Endothelial cell of umbilical vein (primary cell): ENCODE results near the gene SCN4A. TPM values are rescaled to one million over a fixed set of nuclear protein-coding genes. Genes with fewer than 3 reads are reported as not detected.

Experiments used
- BruUV-seq: library from RNA; stranded (reverse); fragments of 400-500 nt; replicated peaks from 2 replicates; lab custom pipeline; 2021; lab: Mats Ljungman, UMichigan
- CTCF ChIA-PET: fragments of 300-600, 350-600 bp; sonication (Branson Sonifier 250); formaldehyde crosslinking; loops from one replicate; lab custom pipeline; 2021; ENCODE audit warnings: antibody characterized with exemption, inconsistent platforms; lab: Charles Lee
- POLR2A ChIA-PET: fragments of 300-600, 350-600 bp; sonication (Branson Sonifier 250); formaldehyde crosslinking; loops from one replicate; lab custom pipeline; 2021; ENCODE audit warnings: antibody characterized with exemption, inconsistent platforms; lab: Charles Lee
- DNase-seq: peaks from one replicate; pipeline ENCODE4 v3.0.0-alpha.2; 2011; ENCODE audit warnings: low read depth, low spot score
- FAIRE-seq: peaks from 2 replicates; lab custom pipeline; 2011; peaks lifted over from hg19 to GRCh38; lab: Jason Lieb, UNC
- H2AFZ ChIP-seq: 2 replicates; pipeline ENCODE4 v1.6.0; 2012; ENCODE audit warnings: low read depth, low read length, control low read depth, inconsistent platforms
- H3K27ac ChIP-seq: 2 replicates; pipeline ENCODE4 v1.5.1; 2011; ENCODE audit warnings: low read depth, mild to moderate bottlenecking, control low read depth, low read length, moderate library complexity; ENCODE audit not compliant: insufficient read depth
- H3K27me3 ChIP-seq, 2 experiments: 2 replicates each; pipeline versions ENCODE4 v1.6.0 to v1.6.1; 2011; ENCODE audit warnings: low read length in 2 of 2, mixed read lengths in 1 of 2; ENCODE audit not compliant: control insufficient read depth in 2 of 2, insufficient read depth in 2 of 2
- H3K36me3 ChIP-seq, 2 experiments: 2 replicates in 1 of 2; 3 replicates in 1 of 2; pipeline ENCODE4 v1.5.1; 2011; ENCODE audit warnings: low read length in 2 of 2, mild to moderate bottlenecking in 1 of 2, moderate library complexity in 1 of 2; ENCODE audit not compliant: control insufficient read depth in 2 of 2, insufficient read depth in 2 of 2; ENCODE audit errors: extremely low read depth in 1 of 2
- H3K4me1 ChIP-seq: 3 replicates; pipeline ENCODE4 v1.5.1; 2011; ENCODE audit warnings: mild to moderate bottlenecking, low read length; ENCODE audit not compliant: control insufficient read depth, insufficient read depth; ENCODE audit errors: extremely low read depth
- H3K4me2 ChIP-seq: 2 replicates; pipeline ENCODE4 v1.6.1; 2011; ENCODE audit warnings: low read length, control low read depth, mixed read lengths; ENCODE audit not compliant: insufficient read depth
- H3K4me3 ChIP-seq, 3 experiments: fragments of 200-600 bp in 1 of 3; sonication (generic), shearing (Covaris generic) in 1 of 3; replicated peaks in 1 of 3; 2 replicates each; pipeline ENCODE4 v1.5.1; 2011 to 2016; ENCODE audit warnings: control low read depth in 3 of 3, low read length in 3 of 3, mild to moderate bottlenecking in 2 of 3, inconsistent platforms in 1 of 3, low read depth in 1 of 3, moderate library complexity in 1 of 3; ENCODE audit not compliant: insufficient read depth in 1 of 3
- H3K79me2 ChIP-seq: 2 replicates; pipeline ENCODE4 v1.6.0; 2012; ENCODE audit warnings: low read length, inconsistent platforms; ENCODE audit not compliant: control insufficient read depth, insufficient read depth
- H3K9ac ChIP-seq: replicated peaks from 2 replicates; pipeline ENCODE3; 2011; ENCODE audit warnings: low read length, control low read depth; ENCODE audit not compliant: insufficient read depth; ENCODE audit errors: extremely low read depth
- H3K9me1 ChIP-seq: replicated peaks from 3 replicates; pipeline ENCODE4 v1.6.0; 2011; ENCODE audit warnings: mild to moderate bottlenecking, low read length; ENCODE audit not compliant: control insufficient read depth, insufficient read depth; ENCODE audit errors: extremely low read depth
- H3K9me3 ChIP-seq: replicated peaks from 2 replicates; pipeline ENCODE4 v1.5.1; 2012; ENCODE audit warnings: low read length, inconsistent platforms; ENCODE audit not compliant: control insufficient read depth, insufficient read depth
- H4K20me1 ChIP-seq: replicated peaks from 2 replicates; pipeline ENCODE3; 2011; ENCODE audit warnings: mild to moderate bottlenecking, low read length; ENCODE audit not compliant: control insufficient read depth, insufficient read depth; ENCODE audit errors: extremely low read depth
- EZH2 ChIP-seq: IDR thresholded peaks from 2 replicates; pipeline ENCODE4 v1.6.1; 2012; ENCODE audit warnings: borderline replicate concordance, low read depth, mild to moderate bottlenecking, moderate library complexity, low read length, inconsistent platforms; ENCODE audit not compliant: severe bottlenecking
- FOS ChIP-seq: IDR thresholded peaks from 2 replicates; pipeline ENCODE4 v1.6.1; 2011; ENCODE audit warnings: mild to moderate bottlenecking, low read length, moderate library complexity, borderline replicate concordance; ENCODE audit not compliant: insufficient read depth
- GATA2 ChIP-seq: IDR thresholded peaks from 2 replicates; pipeline ENCODE4 v1.7.0; 2011; ENCODE audit warnings: low read depth, mild to moderate bottlenecking, moderate library complexity, mixed read lengths, low read length; ENCODE audit not compliant: insufficient read length, insufficient read depth
- JUN ChIP-seq: IDR thresholded peaks from 2 replicates; pipeline ENCODE4 v1.6.1; 2011; ENCODE audit warnings: borderline replicate concordance, low read depth; ENCODE audit not compliant: insufficient read length, insufficient read depth
- MYC ChIP-seq: IDR thresholded peaks from one replicate; pipeline ENCODE4 v1.6.1; 2011; ENCODE audit warnings: mild to moderate bottlenecking, low read depth, low read length
- POLR2A ChIP-seq: IDR thresholded peaks from 2 replicates; pipeline ENCODE4 v1.6.1; 2012; ENCODE audit warnings: low read depth, mild to moderate bottlenecking, control low read depth, low read length
- POLR2AphosphoS5 ChIP-seq: IDR thresholded peaks from 2 replicates; pipeline ENCODE4 v1.6.1; 2012; ENCODE audit warnings: low read depth, mild to moderate bottlenecking, control low read depth, low read length, moderate library complexity; ENCODE audit not compliant: insufficient read depth
- dilution Hi-C: fragments of 300-500 bp; cut with MboI; formaldehyde crosslinking; loops from one replicate; pipeline ENCODE4 v1.15.0; 2019; ENCODE audit warnings: low sequenced_read_pairs; ENCODE audit not compliant: extremely low pct_ligation_motif_present
- intact Hi-C: fragments of 100-400 bp; cut with micrococcal nuclease; formaldehyde crosslinking; loops from one replicate; pipeline ENCODE4 v1.10.0; 2022
- polyA plus RNA-seq, 4 experiments: library from polyadenylated mRNA; depleted of rRNA in 3 of 4; stranded (reverse) in 3 of 4; unstranded in 1 of 4; fragments of >200 nt; gene quantifications; 2 replicates each; pipeline versions ENCODE4 v1.2.1 to v1.2.3, GENCODE V29; 2011 to 2012; ENCODE audit warnings: missing spikeins in 1 of 4
- total RNA-seq: library from RNA; stranded (reverse); gene quantifications from 2 replicates; pipeline ENCODE4 v1.2.3, GENCODE V29; 2021
- TF ChIP-seq, protein P1 (sequence below): IDR thresholded peaks from 2 replicates; pipeline ENCODE4 v1.6.1; 2011; ENCODE audit not compliant: insufficient read depth, insufficient read length
- TF ChIP-seq, protein P2 (sequence below), 2 donors: IDR thresholded peaks; 1 replicate in 1 of 2; 2 replicates in 1 of 2; pipeline ENCODE4 v1.5.1; 2011; ENCODE audit warnings: low read length in 2 of 2, mild to moderate bottlenecking in 2 of 2, moderate library complexity in 2 of 2, control low read depth in 1 of 2, inconsistent platforms in 1 of 2, low read depth in 1 of 2; ENCODE audit not compliant: insufficient read depth in 1 of 2; ENCODE audit errors: extremely low read depth in 1 of 2

SCN4A gene
- total and polyA plus RNA-seq, 2 donors (not counting 3 experiments of a cell fraction or from before 2014, with no cell fraction given) = 0.01 to 0.40 TPM

DNA sequence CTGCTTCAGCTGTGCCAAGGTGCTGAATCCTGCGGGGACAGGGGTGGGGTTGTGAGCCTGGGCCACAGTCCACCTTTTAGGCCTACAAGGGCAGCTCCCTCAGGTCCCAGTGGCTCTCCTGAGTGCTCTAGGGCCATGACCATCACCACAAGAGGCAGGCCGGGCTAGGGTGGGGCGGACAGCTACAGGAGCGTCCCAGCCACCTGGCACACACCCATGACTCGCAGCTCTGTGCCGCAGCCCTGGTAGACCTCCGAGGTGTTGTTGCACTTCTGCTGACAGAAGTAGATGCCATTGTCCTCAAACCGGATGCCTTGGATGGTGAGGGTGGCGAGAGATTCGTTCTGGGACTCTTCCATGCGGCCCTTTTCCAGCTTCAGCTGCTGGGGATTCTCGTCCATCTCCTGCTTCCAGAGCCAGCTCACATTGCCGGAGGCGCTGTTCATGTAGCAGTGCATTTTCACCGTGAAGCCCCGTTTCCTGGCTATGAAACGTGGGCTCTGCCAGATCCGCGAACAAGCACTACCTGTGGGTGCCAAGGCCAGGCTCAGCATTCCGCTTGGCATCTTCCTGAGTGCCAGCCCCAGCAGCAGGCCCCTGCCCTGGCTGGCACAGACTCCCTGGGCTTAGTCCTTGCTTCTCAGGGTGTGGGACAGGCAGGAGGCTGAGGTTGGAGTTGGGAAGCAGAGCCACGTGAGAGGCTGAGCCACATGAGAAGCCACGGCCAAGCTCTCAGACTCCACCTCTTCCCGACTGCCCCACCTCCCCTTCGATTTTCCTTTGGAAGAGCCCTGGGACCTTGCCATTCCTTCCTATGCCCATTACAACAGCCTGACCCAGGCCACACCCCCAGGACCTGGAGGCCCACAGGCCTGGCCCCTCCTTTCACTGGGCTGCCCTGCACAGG, 42.6 kb downstream of the SCN4A start:
- no peak overlapping the region for H3K4me2 ChIP-seq
- H3K27me3 ChIP-seq = no peaks in the 10 kb centered on the region

More for the DNA sequence above, 42.6 kb downstream of the SCN4A start:
- H2AFZ ChIP-seq = peak overlapping the region; percentile 53
- no peaks in the 10 kb centered on the region for H3K9me1 ChIP-seq
- TF ChIP-seq, protein P1, sequence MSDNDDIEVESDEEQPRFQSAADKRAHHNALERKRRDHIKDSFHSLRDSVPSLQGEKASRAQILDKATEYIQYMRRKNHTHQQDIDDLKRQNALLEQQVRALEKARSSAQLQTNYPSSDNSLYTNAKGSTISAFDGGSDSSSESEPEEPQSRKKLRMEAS = no peak
- TF ChIP-seq EZH2 = no peak
- TF ChIP-seq POLR2A = no peak
- TF ChIP-seq JUN = no peak
- no peak for TF ChIP-seq POLR2AphosphoS5
- TF ChIP-seq GATA2 = no peak
- no peak for TF ChIP-seq FOS
- TF ChIP-seq, protein P2, sequence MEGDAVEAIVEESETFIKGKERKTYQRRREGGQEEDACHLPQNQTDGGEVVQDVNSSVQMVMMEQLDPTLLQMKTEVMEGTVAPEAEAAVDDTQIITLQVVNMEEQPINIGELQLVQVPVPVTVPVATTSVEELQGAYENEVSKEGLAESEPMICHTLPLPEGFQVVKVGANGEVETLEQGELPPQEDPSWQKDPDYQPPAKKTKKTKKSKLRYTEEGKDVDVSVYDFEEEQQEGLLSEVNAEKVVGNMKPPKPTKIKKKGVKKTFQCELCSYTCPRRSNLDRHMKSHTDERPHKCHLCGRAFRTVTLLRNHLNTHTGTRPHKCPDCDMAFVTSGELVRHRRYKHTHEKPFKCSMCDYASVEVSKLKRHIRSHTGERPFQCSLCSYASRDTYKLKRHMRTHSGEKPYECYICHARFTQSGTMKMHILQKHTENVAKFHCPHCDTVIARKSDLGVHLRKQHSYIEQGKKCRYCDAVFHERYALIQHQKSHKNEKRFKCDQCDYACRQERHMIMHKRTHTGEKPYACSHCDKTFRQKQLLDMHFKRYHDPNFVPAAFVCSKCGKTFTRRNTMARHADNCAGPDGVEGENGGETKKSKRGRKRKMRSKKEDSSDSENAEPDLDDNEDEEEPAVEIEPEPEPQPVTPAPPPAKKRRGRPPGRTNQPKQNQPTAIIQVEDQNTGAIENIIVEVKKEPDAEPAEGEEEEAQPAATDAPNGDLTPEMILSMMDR (IDR thresholded peaks at IDR 0.05; ENCODE audit: extremely low read depth in 1 of 2, insufficient read depth in 1 of 2, low read depth in 1 of 2, low read length in 2 of 2) = no peak
- TF ChIP-seq MYC = no peak
- ChIA-PET CTCF (interaction anchor here (1.1 to 3.5 kb wide), 6 partner anchors 11 to 203 kb away, joined by 3 to 26 read pairs (median 10); partner anchors contain the start of gene GH1), POLR2A (interaction anchor here (0.5 kb wide), 1 partner anchor 77 kb away, joined by 3 read pairs; no protein-coding TSS in a partner anchor)
- no peaks in the 10 kb centered on the region for H3K36me3 ChIP-seq
- H3K9me3 ChIP-seq = no peaks in the 10 kb centered on the region
- H3K4me3 ChIP-seq = no peak overlapping the region
- H3K4me1 ChIP-seq = peaks cover 4% of the 10 kb centered on the region
- BruUV-seq = no TSS peak
- H4K20me1 ChIP-seq = no peaks in the 10 kb centered on the region
- H3K9ac ChIP-seq = no peak overlapping the region
- dilution Hi-C loops = no loop called here
- intact Hi-C loops = no loop called here
- no peak overlapping the region for H3K27ac ChIP-seq
- DNase-seq = no peak
- FAIRE-seq = no peak
- no peaks in the 10 kb centered on the region for H3K79me2 ChIP-seq
